ENCODE results near the gene LRRC4C. TPM values are rescaled to one million over a fixed set of nuclear protein-coding genes. Genes with fewer than 3 reads are reported as not detected.

LRRC4C gene
- total RNA-seq, 1 experiment from 2014 or later, result 0.72 TPM

- Mint-ChIP-seq H3K9me3 (peaks cover 34% of the 10 kb centered on the region), H3K27ac (no peak overlapping the region), H3K36me3 (peaks cover 7% of the 10 kb centered on the region), H3K27me3 (ENCODE audit: low read depth) (peaks cover 7% of the 10 kb centered on the region; the same call in 1 of the 2 replicates), H3K4me1 (no peaks in the 10 kb centered on the region; the same call in none of the 2 replicates), H3K4me3 (no peak overlapping the region)
- TF ChIP-seq ZSCAN18 (CRISPR knock-in tag; IDR thresholded peaks at IDR 0.05) (no peak), HMGA2 (CRISPR knock-in tag; IDR thresholded peaks at IDR 0.05) (no peak), ZNF281 (CRISPR knock-in tag; IDR thresholded peaks at IDR 0.05) (no peak), USF1 (CRISPR knock-in tag; IDR thresholded peaks at IDR 0.05) (no peak), CDX4 (CRISPR knock-in tag; IDR thresholded peaks at IDR 0.05; ENCODE audit: borderline replicate concordance) (no peak), ZBTB21 (CRISPR knock-in tag; IDR thresholded peaks at IDR 0.05; ENCODE audit: borderline replicate concordance) (no peak), ATF2 (CRISPR knock-in tag; IDR thresholded peaks at IDR 0.05; ENCODE audit: borderline replicate concordance, low read depth) (no peak), GABPB1 (CRISPR knock-in tag; IDR thresholded peaks at IDR 0.05) (no peak), ERG (CRISPR knock-in tag; IDR thresholded peaks at IDR 0.05) (no peak), ZNF121 (CRISPR knock-in tag; IDR thresholded peaks at IDR 0.05) (no peak), ZBTB43 (CRISPR knock-in tag; IDR thresholded peaks at IDR 0.05) (no peak), TP53 (CRISPR knock-in tag; IDR thresholded peaks at IDR 0.05) (no peak), ZNF232 (CRISPR knock-in tag; IDR thresholded peaks at IDR 0.05) (no peak), PRDM15 (CRISPR knock-in tag; IDR thresholded peaks at IDR 0.05) (no peak), ZNF317 (CRISPR knock-in tag; IDR thresholded peaks at IDR 0.05; ENCODE audit: borderline replicate concordance, low read depth) (no peak)
- no peak for ATAC-seq
- POLR2A ChIA-PET, result no interaction called here
- no peak for DNase-seq (ENCODE audit: low spot score)
- CTCF ChIA-PET, result interaction anchor here (1.1 to 1.3 kb wide), 2 partner anchors 9 to 18 kb away, joined by 3 read pairs; no protein-coding TSS in a partner anchor
Observed at GRCh38 chr11:40166892-40167291, 1292.6 kb downstream of the LRRC4C start.
